ENCODE data around the gene IPCEF1. TPM values are rescaled to one million over a fixed set of nuclear protein-coding genes. Genes with fewer than 3 reads are reported as not detected.

IPCEF1 gene
- polyA plus RNA-seq, 3 donors = 14.7 to 29.7 (median 16.5) TPM

DNA sequence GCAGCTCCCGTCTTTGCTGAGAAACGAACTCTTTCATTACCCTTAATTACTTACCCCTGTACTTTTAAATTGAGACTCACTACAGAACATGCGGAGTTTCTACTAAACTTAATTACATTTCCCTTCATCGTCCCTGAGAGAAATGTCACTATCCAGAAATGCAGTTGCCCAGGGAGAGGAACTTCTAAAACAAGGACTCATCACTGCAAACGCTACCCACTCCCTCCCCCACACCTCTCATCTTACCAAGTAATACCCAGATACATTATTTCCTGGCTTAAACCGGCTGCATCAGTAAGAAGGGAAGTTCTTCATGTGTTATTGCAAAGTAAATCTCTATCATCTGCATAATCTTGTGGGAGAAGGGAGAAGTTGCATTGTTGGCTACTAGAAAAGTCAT lies 138.3 kb downstream of the IPCEF1 start:
- intact Hi-C loops (cut with micrococcal nuclease) = no loop called here
- H3K4me2 ChIP-seq (replicated peaks; ENCODE audit: extremely low read depth, low read length, poor library complexity, severe bottlenecking) = no peak overlapping the region
- Mint-ChIP-seq H3K4me3 (no peak overlapping the region), H3K4me1 (peaks cover 9% of the 10 kb centered on the region), H3K27ac (peak overlapping the region in 6 of 7 donors; percentile 9 to 82 (median 31)), H3K27me3 (ENCODE audit: low read depth in 3 of 3) (no peaks in the 10 kb centered on the region), H3K9me3 (no peaks in the 10 kb centered on the region), H3K36me3 (peaks cover 75 to 95% of the 10 kb centered on the region in 2 donors)
- WGBS (ENCODE audit: insufficient coverage) = no CpG with 5 or more reads among the region's 6 CpGs
- H2AFZ ChIP-seq (ENCODE audit: insufficient read depth, low read depth, low read length, poor library complexity, severe bottlenecking) = no peak overlapping the region
- no peaks in the 10 kb centered on the region for H3K9me3 ChIP-seq (replicated peaks in 1 of 2; ENCODE audit: control insufficient read depth in 1 of 2, insufficient read depth in 1 of 2, low read length in 2 of 2)
- no peak overlapping the region for H3K4me3 ChIP-seq (replicated peaks in 1 of 3; ENCODE audit: low read depth in 2 of 3, low read length in 3 of 3)
- H3K27me3 ChIP-seq (ENCODE audit: control insufficient read depth in 2 of 2, insufficient read depth in 2 of 2, low read length in 2 of 2) = no peaks in the 10 kb centered on the region
- no peak overlapping the region for H3K9ac ChIP-seq (ENCODE audit: insufficient read depth, low read length, poor library complexity, severe bottlenecking)
- DNase-seq = peak in 1 of 3 donors; percentile 1
- TF ChIP-seq CTCF (IDR thresholded peaks at IDR 0.05) = no peak
- peaks cover 3% of the 10 kb centered on the region for H3K79me2 ChIP-seq (ENCODE audit: insufficient read depth, low read length)
- peaks cover 72 to 90% of the 10 kb centered on the region in 2 donors for H3K36me3 ChIP-seq (replicated peaks in 1 of 2; ENCODE audit: control insufficient read depth in 1 of 2, insufficient read depth in 2 of 2, low read length in 2 of 2)
- peaks cover 22% of the 10 kb centered on the region for H4K20me1 ChIP-seq (ENCODE audit: insufficient read depth, low read length)
- H3K4me1 ChIP-seq (ENCODE audit: control insufficient read depth in 1 of 2, insufficient read depth in 2 of 2, low read length in 2 of 2) = no peaks in the 10 kb centered on the region
- peak overlapping the region in 1 of 2 donors; percentile 60 for H3K27ac ChIP-seq (ENCODE audit: low read depth in 1 of 2, low read length in 2 of 2)

GRCh38 chr6:154213782-154214181 lies 142.8 kb downstream of the IPCEF1 start:
- H3K4me3 Mint-ChIP-seq = no peak overlapping the region
- H3K4me3 ChIP-seq (replicated peaks in 1 of 3; ENCODE audit: low read depth in 2 of 3, low read length in 3 of 3) = no peak overlapping the region
- no peaks in the 10 kb centered on the region for H3K27me3 Mint-ChIP-seq (ENCODE audit: low read depth in 3 of 3)
- H3K27ac ChIP-seq (ENCODE audit: low read depth in 1 of 2, low read length in 2 of 2) = no peak overlapping the region
- TF ChIP-seq CTCF (IDR thresholded peaks at IDR 0.05) = no peak
- H3K36me3 ChIP-seq (replicated peaks in 1 of 2; ENCODE audit: control insufficient read depth in 1 of 2, insufficient read depth in 2 of 2, low read length in 2 of 2) = peaks cover 73 to 91% of the 10 kb centered on the region in 2 donors
- WGBS (ENCODE audit: insufficient coverage) = 100% methylated on average over 2 of the region's 3 CpGs
- H3K4me1 ChIP-seq (ENCODE audit: control insufficient read depth in 1 of 2, insufficient read depth in 2 of 2, low read length in 2 of 2) = no peaks in the 10 kb centered on the region
- DNase-seq = no peak
- peaks cover 8% of the 10 kb centered on the region for H4K20me1 ChIP-seq (ENCODE audit: insufficient read depth, low read length)
- no peak overlapping the region for H3K4me2 ChIP-seq (replicated peaks; ENCODE audit: extremely low read depth, low read length, poor library complexity, severe bottlenecking)
- intact Hi-C loops (cut with micrococcal nuclease) = no loop called here
- peaks cover 70 to 90% of the 10 kb centered on the region in 2 donors for H3K36me3 Mint-ChIP-seq
- H3K9me3 ChIP-seq (replicated peaks in 1 of 2; ENCODE audit: control insufficient read depth in 1 of 2, insufficient read depth in 1 of 2, low read length in 2 of 2) = no peaks in the 10 kb centered on the region
- H3K79me2 ChIP-seq (ENCODE audit: insufficient read depth, low read length) = no peaks in the 10 kb centered on the region
- no peak overlapping the region for H3K9ac ChIP-seq (ENCODE audit: insufficient read depth, low read length, poor library complexity, severe bottlenecking)
- no peaks in the 10 kb centered on the region for H3K9me3 Mint-ChIP-seq
- peak overlapping the region in 2 of 7 donors; percentile 5 to 38 for H3K27ac Mint-ChIP-seq
- H3K4me1 Mint-ChIP-seq = peaks cover 4% of the 10 kb centered on the region
- H2AFZ ChIP-seq (ENCODE audit: insufficient read depth, low read depth, low read length, poor library complexity, severe bottlenecking) = no peak overlapping the region
- H3K27me3 ChIP-seq (ENCODE audit: control insufficient read depth in 2 of 2, insufficient read depth in 2 of 2, low read length in 2 of 2) = no peaks in the 10 kb centered on the region

Measured in CD14-positive monocyte (primary cell).